ENCODE results near the gene SPTLC1. TPM values are rescaled to one million over a fixed set of nuclear protein-coding genes. Genes with fewer than 3 reads are reported as not detected.
A peak's percentile ranks its signal among the peaks of the same experiment; 100 is the strongest.

The SPTLC1 gene
- total RNA-seq, 1 experiment from 2014 or later = 63.3 TPM

GRCh38 chr9:92140754-92141143 lies 25.5 kb upstream of the SPTLC1 start:
- ChIA-PET POLR2A (ENCODE audit: unreplicated experiment) (interaction anchor here (0.6 kb wide), 1 partner anchor 66 kb away, joined by 3 read pairs; no protein-coding TSS in a partner anchor), CTCF (interaction anchor here (1.0 kb wide), 1 partner anchor 51 kb away, joined by 3 read pairs; no protein-coding TSS in a partner anchor)
- BruUV-seq (replicated peaks) = no TSS peak
- intact Hi-C loops (cut with micrococcal nuclease) = loop anchor here (2.0 to 5.0 kb wide), 3 partner anchors 22 to 492 kb away; no protein-coding TSS in a partner anchor
- H3K9ac ChIP-seq (ENCODE audit: low read length) = no peak overlapping the region
- H3K9me3 ChIP-seq (ENCODE audit: low read length) = no peaks in the 10 kb centered on the region
- peak overlapping the region; percentile 58 for H3K4me3 ChIP-seq (ENCODE audit: low read length)
- peak overlapping the region; percentile 75 for H2AFZ ChIP-seq (ENCODE audit: low read length)
- H3K9me2 ChIP-seq (replicated peaks; ENCODE audit: low read length) = no peaks in the 10 kb centered on the region
- H3K79me2 ChIP-seq (ENCODE audit: low read length) = no peaks in the 10 kb centered on the region
- no peaks in the 10 kb centered on the region for H3K36me3 ChIP-seq (ENCODE audit: low read depth, low read length)
- H3K4me1 ChIP-seq (ENCODE audit: insufficient read depth, low read length) = peaks cover 5% of the 10 kb centered on the region; the same call in 1 of the 2 replicates
- no peaks in the 10 kb centered on the region for H3K27me3 ChIP-seq (ENCODE audit: low read length)
- no peaks in the 10 kb centered on the region for H4K20me1 ChIP-seq (ENCODE audit: low read length)
- no peak overlapping the region for H3K27ac ChIP-seq (ENCODE audit: low read length)
- TF ChIP-seq, protein P1, sequence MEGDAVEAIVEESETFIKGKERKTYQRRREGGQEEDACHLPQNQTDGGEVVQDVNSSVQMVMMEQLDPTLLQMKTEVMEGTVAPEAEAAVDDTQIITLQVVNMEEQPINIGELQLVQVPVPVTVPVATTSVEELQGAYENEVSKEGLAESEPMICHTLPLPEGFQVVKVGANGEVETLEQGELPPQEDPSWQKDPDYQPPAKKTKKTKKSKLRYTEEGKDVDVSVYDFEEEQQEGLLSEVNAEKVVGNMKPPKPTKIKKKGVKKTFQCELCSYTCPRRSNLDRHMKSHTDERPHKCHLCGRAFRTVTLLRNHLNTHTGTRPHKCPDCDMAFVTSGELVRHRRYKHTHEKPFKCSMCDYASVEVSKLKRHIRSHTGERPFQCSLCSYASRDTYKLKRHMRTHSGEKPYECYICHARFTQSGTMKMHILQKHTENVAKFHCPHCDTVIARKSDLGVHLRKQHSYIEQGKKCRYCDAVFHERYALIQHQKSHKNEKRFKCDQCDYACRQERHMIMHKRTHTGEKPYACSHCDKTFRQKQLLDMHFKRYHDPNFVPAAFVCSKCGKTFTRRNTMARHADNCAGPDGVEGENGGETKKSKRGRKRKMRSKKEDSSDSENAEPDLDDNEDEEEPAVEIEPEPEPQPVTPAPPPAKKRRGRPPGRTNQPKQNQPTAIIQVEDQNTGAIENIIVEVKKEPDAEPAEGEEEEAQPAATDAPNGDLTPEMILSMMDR (conservative IDR thresholded peaks at IDR 0.05; ENCODE audit: low read depth, low read length) = no peak
- no peak for TF ChIP-seq EZH2phosphoT487 (IDR thresholded peaks at IDR 0.05; ENCODE audit: borderline replicate concordance, low read length)
- no peak for TF ChIP-seq EZH2 (IDR thresholded peaks at IDR 0.05; ENCODE audit: low read length, unreplicated experiment)
- DNase-seq (no peak), ATAC-seq (no peak)
- peak overlapping the region; percentile 78 for H3K4me2 ChIP-seq (ENCODE audit: low read length)
- H3F3A ChIP-seq (ENCODE audit: low read length, unreplicated experiment) = no peaks in the 10 kb centered on the region

- peak; percentile 52 for ATAC-seq
- POLR2A ChIA-PET (ENCODE audit: unreplicated experiment) = interaction anchor here (0.6 kb wide), 1 partner anchor 66 kb away, joined by 3 read pairs; no protein-coding TSS in a partner anchor
Observed at GRCh38 chr9:92140074-92140753, 25.0 kb upstream of the SPTLC1 start.

More at GRCh38 chr9:92140074-92140753, 25.0 kb upstream of the SPTLC1 start:
- no peak overlapping the region for H3K27ac ChIP-seq (ENCODE audit: low read length)
- intact Hi-C loops (cut with micrococcal nuclease) = loop anchor here (2.0 to 5.0 kb wide), 3 partner anchors 23 to 492 kb away; no protein-coding TSS in a partner anchor
- H3K9ac ChIP-seq (ENCODE audit: low read length) = no peak overlapping the region
- no TSS peak for BruUV-seq (replicated peaks)
- CTCF ChIA-PET = interaction anchor here (1.0 to 1.1 kb wide), 2 partner anchors 51 to 72 kb away, joined by 3 to 6 read pairs; no protein-coding TSS in a partner anchor
- H2AFZ ChIP-seq (ENCODE audit: low read length) = peak overlapping the region; percentile 75
- no peaks in the 10 kb centered on the region for H3K27me3 ChIP-seq (ENCODE audit: low read length)
- no peaks in the 10 kb centered on the region for H3K36me3 ChIP-seq (ENCODE audit: low read depth, low read length)
- peak; percentile 73 for DNase-seq
- H3K4me1 ChIP-seq (ENCODE audit: insufficient read depth, low read length) = peaks cover 5% of the 10 kb centered on the region; the same call in 1 of the 2 replicates
- no peak for TF ChIP-seq EZH2 (IDR thresholded peaks at IDR 0.05; ENCODE audit: low read length, unreplicated experiment)
- TF ChIP-seq, protein P1 (conservative IDR thresholded peaks at IDR 0.05; ENCODE audit: low read depth, low read length) = peak; percentile 78
- H3F3A ChIP-seq (ENCODE audit: low read length, unreplicated experiment) = no peaks in the 10 kb centered on the region
- no peaks in the 10 kb centered on the region for H3K9me3 ChIP-seq (ENCODE audit: low read length)
- peak overlapping the region; percentile 58; the same call in 1 of the 2 replicates for H3K4me3 ChIP-seq (ENCODE audit: low read length)
- H4K20me1 ChIP-seq (ENCODE audit: low read length) = no peaks in the 10 kb centered on the region
- H3K4me2 ChIP-seq (ENCODE audit: low read length) = peak overlapping the region; percentile 78
- no peaks in the 10 kb centered on the region for H3K9me2 ChIP-seq (replicated peaks; ENCODE audit: low read length)
- H3K79me2 ChIP-seq (ENCODE audit: low read length) = no peaks in the 10 kb centered on the region
